ENCODE data around the gene ELN.

Gene ELN

GRCh38 chr7:74069790-74070618 lies 42.0 kb downstream of the ELN start:
- no peak for ATAC-seq
- TF ChIP-seq POU6F1 (CRISPR knock-in tag; IDR thresholded peaks at IDR 0.05; ENCODE audit: borderline replicate concordance, low read depth) (no peak), CSDC2 (CRISPR knock-in tag; IDR thresholded peaks at IDR 0.05) (no peak), ZNF8 (CRISPR knock-in tag; IDR thresholded peaks at IDR 0.05) (no peak), ISL1 (CRISPR knock-in tag; IDR thresholded peaks at IDR 0.05) (no peak), ZFP30 (CRISPR knock-in tag; IDR thresholded peaks at IDR 0.05) (no peak), BACH2 (CRISPR knock-in tag; IDR thresholded peaks at IDR 0.05; ENCODE audit: borderline replicate concordance) (no peak), TSHZ2 (CRISPR knock-in tag; IDR thresholded peaks at IDR 0.05) (no peak), ESRRG (CRISPR knock-in tag; IDR thresholded peaks at IDR 0.05) (no peak), ARNTL (CRISPR knock-in tag; IDR thresholded peaks at IDR 0.05; ENCODE audit: borderline replicate concordance, low read depth) (no peak), ZNF70 (CRISPR knock-in tag; IDR thresholded peaks at IDR 0.05) (no peak), CREB5 (CRISPR knock-in tag; IDR thresholded peaks at IDR 0.05; ENCODE audit: low read depth) (no peak), ZNF565 (CRISPR knock-in tag; conservative IDR thresholded peaks at IDR 0.05; ENCODE audit: low read depth) (no peak), TOX (CRISPR knock-in tag; IDR thresholded peaks at IDR 0.05; ENCODE audit: borderline replicate concordance) (no peak), CSRNP3 (CRISPR knock-in tag; IDR thresholded peaks at IDR 0.05) (no peak), RARB (CRISPR knock-in tag; IDR thresholded peaks at IDR 0.05) (no peak), TCF4 (CRISPR knock-in tag; IDR thresholded peaks at IDR 0.05; ENCODE audit: borderline replicate concordance) (no peak), SNAI2 (CRISPR knock-in tag; IDR thresholded peaks at IDR 0.05) (no peak), GLIS3 (CRISPR knock-in tag; IDR thresholded peaks at IDR 0.05) (no peak), PATZ1 (CRISPR knock-in tag; IDR thresholded peaks at IDR 0.05; ENCODE audit: borderline replicate concordance) (no peak), PPARA (CRISPR knock-in tag; IDR thresholded peaks at IDR 0.05; ENCODE audit: borderline replicate concordance) (no peak)

GRCh38 chr7:74070619-74070921 lies 42.6 kb downstream of the ELN start:
- TF ChIP-seq ZNF70 (CRISPR knock-in tag; IDR thresholded peaks at IDR 0.05): no peak
- no peak for TF ChIP-seq TSHZ2 (CRISPR knock-in tag; IDR thresholded peaks at IDR 0.05)
- no peak for TF ChIP-seq ZNF8 (CRISPR knock-in tag; IDR thresholded peaks at IDR 0.05)
- TF ChIP-seq CREB5 (CRISPR knock-in tag; IDR thresholded peaks at IDR 0.05; ENCODE audit: low read depth): no peak
- no peak for TF ChIP-seq CSDC2 (CRISPR knock-in tag; IDR thresholded peaks at IDR 0.05)

More at GRCh38 chr7:74070619-74070921, 42.6 kb downstream of the ELN start:
- no peak for ATAC-seq
